WTC11 (cell line): ENCODE results near the gene WNT11. TPM values are rescaled to one million over a fixed set of nuclear protein-coding genes. Genes with fewer than 3 reads are reported as not detected.

Source experiments
- ATAC-seq: fragments of 200-7000 bp; cut with Tn5 transposase; 2 replicates; pipeline ENCODE4 v1.10.0; 2021; ENCODE audit warnings: mild to moderate bottlenecking, moderate library complexity
- CTCF ChIA-PET: fragments of 300-600 bp; sonication (Branson Sonifier 250); formaldehyde crosslinking; loops from one replicate; lab custom pipeline; 2021; ENCODE audit warnings: antibody characterized with exemption; lab: Charles Lee
- POLR2A ChIA-PET: fragments of 350-600 bp; sonication (Branson Sonifier 250); formaldehyde crosslinking; loops from one replicate; lab custom pipeline; 2021; ENCODE audit warnings: antibody characterized with exemption; lab: Charles Lee
- DNase-seq: peaks from one replicate; pipeline ENCODE4 v3.0.0; 2021; ENCODE audit warnings: low spot score
- H3K27ac Mint-ChIP-seq: 2 replicates; pipeline ENCODE4 v1.8.0; 2021; ENCODE audit warnings: mixed read lengths
- H3K27me3 Mint-ChIP-seq: 2 replicates; pipeline ENCODE4 v1.8.0; 2021; ENCODE audit warnings: low read depth, mild to moderate bottlenecking, moderate library complexity, mixed read lengths
- H3K36me3 Mint-ChIP-seq: 2 replicates; pipeline ENCODE4 v1.8.0; 2021; ENCODE audit warnings: mixed read lengths
- H3K4me1 Mint-ChIP-seq: 2 replicates; pipeline ENCODE4 v1.8.0; 2022; ENCODE audit warnings: mixed read lengths
- H3K4me3 Mint-ChIP-seq: 2 replicates; pipeline ENCODE4 v1.8.0; 2021; ENCODE audit warnings: mild to moderate bottlenecking, moderate library complexity, mixed read lengths
- H3K9me3 Mint-ChIP-seq: 2 replicates; pipeline ENCODE4 v1.8.0; 2021; ENCODE audit warnings: mixed read lengths
- CREM ChIP-seq: sonication (generic); formaldehyde crosslinking; IDR thresholded peaks from 2 replicates; pipeline ENCODE4 v1.8.1; 2022; ENCODE audit warnings: mild to moderate bottlenecking, missing genetic modification reagents, moderate library complexity
- FOXP1 ChIP-seq: sonication (generic); formaldehyde crosslinking; IDR thresholded peaks from 2 replicates; pipeline ENCODE4 v1.8.0; 2022; ENCODE audit warnings: missing genetic modification reagents, mild to moderate bottlenecking, moderate library complexity, borderline replicate concordance
- GABPB1 ChIP-seq: sonication (generic); formaldehyde crosslinking; IDR thresholded peaks from 2 replicates; pipeline ENCODE4 v1.8.1; 2023; ENCODE audit warnings: mild to moderate bottlenecking, missing genetic modification reagents
- JUN ChIP-seq: sonication (generic); formaldehyde crosslinking; IDR thresholded peaks from 2 replicates; pipeline ENCODE4 v1.8.0; 2023; ENCODE audit warnings: mild to moderate bottlenecking, missing genetic modification reagents
- KAT7 ChIP-seq: sonication (generic); formaldehyde crosslinking; IDR thresholded peaks from 2 replicates; pipeline ENCODE4 v1.8.1; 2023; ENCODE audit warnings: missing genetic modification reagents, mild to moderate bottlenecking, borderline replicate concordance
- RORB ChIP-seq: fragments of 250-450 bp; sonication (Bioruptor Pico); IDR thresholded peaks from 2 replicates; pipeline ENCODE4 v1.9.0; 2021; ENCODE audit warnings: mild to moderate bottlenecking
- SOX15 ChIP-seq: fragments of 250-450 bp; sonication (Bioruptor Pico); IDR thresholded peaks from 2 replicates; pipeline ENCODE4 v1.9.0; 2021; ENCODE audit warnings: mild to moderate bottlenecking
- TEAD4 ChIP-seq: sonication (generic); formaldehyde crosslinking; IDR thresholded peaks from 2 replicates; pipeline ENCODE4 v1.8.0; 2022; ENCODE audit warnings: mild to moderate bottlenecking, missing genetic modification reagents
- ZNF138 ChIP-seq: sonication (generic); formaldehyde crosslinking; conservative IDR thresholded peaks from 2 replicates; pipeline ENCODE4 v1.8.1; 2022; ENCODE audit warnings: mild to moderate bottlenecking, moderate library complexity, missing genetic modification reagents
- ZNF219 ChIP-seq: sonication (generic); formaldehyde crosslinking; IDR thresholded peaks from 2 replicates; pipeline ENCODE4 v1.8.0; 2023; ENCODE audit warnings: missing genetic modification reagents, mild to moderate bottlenecking, borderline replicate concordance
- ZNF416 ChIP-seq: fragments of 250-450 bp; sonication (Bioruptor Pico); IDR thresholded peaks from 2 replicates; pipeline ENCODE4 v1.9.0; 2021; ENCODE audit warnings: mild to moderate bottlenecking, inconsistent platforms
- ZNF671 ChIP-seq: fragments of 250-450 bp; sonication (Bioruptor Pico); IDR thresholded peaks from 2 replicates; pipeline ENCODE4 v1.8.0; 2021; ENCODE audit warnings: mild to moderate bottlenecking
- total RNA-seq: library from RNA; stranded (reverse); gene quantifications from 3 replicates; pipeline ENCODE4 v1.2.3, GENCODE V29; 2021
- TF ChIP-seq, protein P1 (sequence below): sonication (generic); formaldehyde crosslinking; IDR thresholded peaks from 2 replicates; pipeline ENCODE4 v1.8.0; 2023; ENCODE audit warnings: mild to moderate bottlenecking, missing genetic modification reagents
- TF ChIP-seq, protein P2 (sequence below): fragments of 250-450 bp; sonication (Bioruptor Pico); IDR thresholded peaks from 2 replicates; pipeline ENCODE4 v1.9.0; 2021; ENCODE audit warnings: mild to moderate bottlenecking
- TF ChIP-seq, protein P3 (sequence below): sonication (generic); formaldehyde crosslinking; IDR thresholded peaks from 2 replicates; pipeline ENCODE4 v1.8.1; 2023; ENCODE audit warnings: mild to moderate bottlenecking, missing genetic modification reagents
- TF ChIP-seq, protein P4 (sequence below): sonication (generic); formaldehyde crosslinking; IDR thresholded peaks from 2 replicates; pipeline ENCODE4 v1.8.0; 2022; ENCODE audit warnings: mild to moderate bottlenecking, missing genetic modification reagents
- TF ChIP-seq, protein P5 (sequence below): sonication (generic); formaldehyde crosslinking; IDR thresholded peaks from 2 replicates; pipeline ENCODE4 v1.8.0; 2022; ENCODE audit warnings: mild to moderate bottlenecking, missing genetic modification reagents
- TF ChIP-seq, protein P6 (sequence below): sonication (generic); formaldehyde crosslinking; IDR thresholded peaks from 2 replicates; pipeline ENCODE4 v1.8.1; 2022; ENCODE audit warnings: mild to moderate bottlenecking, moderate library complexity, missing genetic modification reagents
- TF ChIP-seq, protein P7 (sequence below): fragments of 250-450 bp; sonication (Bioruptor Pico); IDR thresholded peaks from 2 replicates; pipeline ENCODE4 v1.9.0; 2021; ENCODE audit warnings: moderate library complexity, mild to moderate bottlenecking, inconsistent platforms, borderline replicate concordance

The WNT11 gene
- total RNA-seq, 1 experiment from 2014 or later: 0.79 TPM

DNA sequence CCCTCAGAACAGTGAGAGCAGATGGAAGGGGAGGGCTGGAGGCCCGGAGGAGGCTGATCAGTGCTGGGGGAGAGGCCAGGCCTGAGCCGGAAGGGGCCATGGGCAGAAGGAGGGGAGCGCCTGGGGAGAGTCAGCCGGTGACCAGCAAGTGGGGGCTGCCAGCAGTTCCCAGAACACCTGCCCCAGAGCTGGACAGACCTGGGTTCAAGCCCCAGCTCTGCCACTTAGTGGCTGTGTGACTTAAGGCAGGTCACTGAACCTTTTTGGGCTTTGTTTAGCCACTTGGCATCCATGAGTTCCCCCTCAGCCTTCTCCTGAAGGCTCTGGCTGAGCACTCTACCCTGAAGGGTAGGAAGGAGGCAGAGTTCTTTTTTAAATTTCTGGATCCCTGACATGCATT lies 17.4 kb downstream of the WNT11 start (continued):
- TF ChIP-seq, protein P1, sequence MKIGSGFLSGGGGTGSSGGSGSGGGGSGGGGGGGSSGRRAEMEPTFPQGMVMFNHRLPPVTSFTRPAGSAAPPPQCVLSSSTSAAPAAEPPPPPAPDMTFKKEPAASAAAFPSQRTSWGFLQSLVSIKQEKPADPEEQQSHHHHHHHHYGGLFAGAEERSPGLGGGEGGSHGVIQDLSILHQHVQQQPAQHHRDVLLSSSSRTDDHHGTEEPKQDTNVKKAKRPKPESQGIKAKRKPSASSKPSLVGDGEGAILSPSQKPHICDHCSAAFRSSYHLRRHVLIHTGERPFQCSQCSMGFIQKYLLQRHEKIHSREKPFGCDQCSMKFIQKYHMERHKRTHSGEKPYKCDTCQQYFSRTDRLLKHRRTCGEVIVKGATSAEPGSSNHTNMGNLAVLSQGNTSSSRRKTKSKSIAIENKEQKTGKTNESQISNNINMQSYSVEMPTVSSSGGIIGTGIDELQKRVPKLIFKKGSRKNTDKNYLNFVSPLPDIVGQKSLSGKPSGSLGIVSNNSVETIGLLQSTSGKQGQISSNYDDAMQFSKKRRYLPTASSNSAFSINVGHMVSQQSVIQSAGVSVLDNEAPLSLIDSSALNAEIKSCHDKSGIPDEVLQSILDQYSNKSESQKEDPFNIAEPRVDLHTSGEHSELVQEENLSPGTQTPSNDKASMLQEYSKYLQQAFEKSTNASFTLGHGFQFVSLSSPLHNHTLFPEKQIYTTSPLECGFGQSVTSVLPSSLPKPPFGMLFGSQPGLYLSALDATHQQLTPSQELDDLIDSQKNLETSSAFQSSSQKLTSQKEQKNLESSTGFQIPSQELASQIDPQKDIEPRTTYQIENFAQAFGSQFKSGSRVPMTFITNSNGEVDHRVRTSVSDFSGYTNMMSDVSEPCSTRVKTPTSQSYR (CRISPR knock-in tag): no peak
- TF ChIP-seq, protein P2, sequence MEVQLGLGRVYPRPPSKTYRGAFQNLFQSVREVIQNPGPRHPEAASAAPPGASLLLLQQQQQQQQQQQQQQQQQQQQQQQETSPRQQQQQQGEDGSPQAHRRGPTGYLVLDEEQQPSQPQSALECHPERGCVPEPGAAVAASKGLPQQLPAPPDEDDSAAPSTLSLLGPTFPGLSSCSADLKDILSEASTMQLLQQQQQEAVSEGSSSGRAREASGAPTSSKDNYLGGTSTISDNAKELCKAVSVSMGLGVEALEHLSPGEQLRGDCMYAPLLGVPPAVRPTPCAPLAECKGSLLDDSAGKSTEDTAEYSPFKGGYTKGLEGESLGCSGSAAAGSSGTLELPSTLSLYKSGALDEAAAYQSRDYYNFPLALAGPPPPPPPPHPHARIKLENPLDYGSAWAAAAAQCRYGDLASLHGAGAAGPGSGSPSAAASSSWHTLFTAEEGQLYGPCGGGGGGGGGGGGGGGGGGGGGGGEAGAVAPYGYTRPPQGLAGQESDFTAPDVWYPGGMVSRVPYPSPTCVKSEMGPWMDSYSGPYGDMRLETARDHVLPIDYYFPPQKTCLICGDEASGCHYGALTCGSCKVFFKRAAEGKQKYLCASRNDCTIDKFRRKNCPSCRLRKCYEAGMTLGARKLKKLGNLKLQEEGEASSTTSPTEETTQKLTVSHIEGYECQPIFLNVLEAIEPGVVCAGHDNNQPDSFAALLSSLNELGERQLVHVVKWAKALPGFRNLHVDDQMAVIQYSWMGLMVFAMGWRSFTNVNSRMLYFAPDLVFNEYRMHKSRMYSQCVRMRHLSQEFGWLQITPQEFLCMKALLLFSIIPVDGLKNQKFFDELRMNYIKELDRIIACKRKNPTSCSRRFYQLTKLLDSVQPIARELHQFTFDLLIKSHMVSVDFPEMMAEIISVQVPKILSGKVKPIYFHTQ (CRISPR knock-in tag): no peak
- TF ChIP-seq ZNF219 (CRISPR knock-in tag) (no peak), ZNF671 (CRISPR knock-in tag) (no peak), KAT7 (CRISPR knock-in tag) (no peak), GABPB1 (no peak), SOX15 (CRISPR knock-in tag) (no peak), JUN (no peak), TEAD4 (CRISPR knock-in tag) (no peak)
- TF ChIP-seq, protein P3, sequence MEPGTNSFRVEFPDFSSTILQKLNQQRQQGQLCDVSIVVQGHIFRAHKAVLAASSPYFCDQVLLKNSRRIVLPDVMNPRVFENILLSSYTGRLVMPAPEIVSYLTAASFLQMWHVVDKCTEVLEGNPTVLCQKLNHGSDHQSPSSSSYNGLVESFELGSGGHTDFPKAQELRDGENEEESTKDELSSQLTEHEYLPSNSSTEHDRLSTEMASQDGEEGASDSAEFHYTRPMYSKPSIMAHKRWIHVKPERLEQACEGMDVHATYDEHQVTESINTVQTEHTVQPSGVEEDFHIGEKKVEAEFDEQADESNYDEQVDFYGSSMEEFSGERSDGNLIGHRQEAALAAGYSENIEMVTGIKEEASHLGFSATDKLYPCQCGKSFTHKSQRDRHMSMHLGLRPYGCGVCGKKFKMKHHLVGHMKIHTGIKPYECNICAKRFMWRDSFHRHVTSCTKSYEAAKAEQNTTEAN: no peak
- TF ChIP-seq, protein P4, sequence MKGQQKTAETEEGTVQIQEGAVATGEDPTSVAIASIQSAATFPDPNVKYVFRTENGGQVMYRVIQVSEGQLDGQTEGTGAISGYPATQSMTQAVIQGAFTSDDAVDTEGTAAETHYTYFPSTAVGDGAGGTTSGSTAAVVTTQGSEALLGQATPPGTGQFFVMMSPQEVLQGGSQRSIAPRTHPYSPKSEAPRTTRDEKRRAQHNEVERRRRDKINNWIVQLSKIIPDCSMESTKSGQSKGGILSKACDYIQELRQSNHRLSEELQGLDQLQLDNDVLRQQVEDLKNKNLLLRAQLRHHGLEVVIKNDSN (CRISPR knock-in tag): no peak

DNA sequence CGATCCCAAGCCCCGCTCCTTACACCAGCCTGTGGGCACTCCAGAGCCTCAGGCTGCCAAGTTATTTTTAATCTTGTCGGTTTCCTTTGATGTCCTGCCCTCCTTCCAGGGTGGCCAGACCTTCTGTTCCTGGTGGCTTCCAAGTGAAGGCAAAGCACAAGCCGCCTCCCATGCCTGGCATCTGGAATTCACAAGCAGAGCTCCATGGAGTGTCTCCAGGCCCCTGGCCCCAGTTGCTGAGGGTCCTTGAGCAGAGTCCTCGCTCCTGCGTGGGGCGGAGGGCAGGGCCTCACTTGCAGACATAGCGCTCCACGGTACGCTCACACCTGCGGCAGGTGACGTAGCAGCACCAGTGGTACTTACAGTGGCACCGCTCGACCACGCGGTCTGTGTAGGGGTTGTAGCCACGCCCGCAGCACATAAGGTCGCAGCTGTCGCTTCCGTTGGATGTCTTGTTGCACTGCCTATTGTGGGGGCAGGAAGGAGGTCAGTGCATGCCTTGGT lies 19.5 kb downstream of the WNT11 start:
- H3K4me1 Mint-ChIP-seq: 0 out of 2 replicates have a peak, but pooled peaks cover 4% of the 10 kb centered on the region
- no peak overlapping the region for H3K27ac Mint-ChIP-seq
- POLR2A ChIA-PET: no interaction called here
- no peaks in the 10 kb centered on the region for H3K36me3 Mint-ChIP-seq
- no peak overlapping the region for H3K4me3 Mint-ChIP-seq
- no peak for DNase-seq
- no peak for ATAC-seq
- no peaks in the 10 kb centered on the region for H3K9me3 Mint-ChIP-seq
- no peak for TF ChIP-seq ZNF416 (CRISPR knock-in tag)
- TF ChIP-seq RORB: no peak
- TF ChIP-seq ZNF138 (CRISPR knock-in tag): no peak
- CTCF ChIA-PET: interaction anchor here (0.8 to 6.1 kb wide), 5 partner anchors 21 to 907 kb away, joined by 3 to 48 read pairs (median 3); partner anchors contain the start of gene WNT11
- H3K27me3 Mint-ChIP-seq: no peaks in the 10 kb centered on the region; the same call in 1 of the 2 replicates

DNA sequence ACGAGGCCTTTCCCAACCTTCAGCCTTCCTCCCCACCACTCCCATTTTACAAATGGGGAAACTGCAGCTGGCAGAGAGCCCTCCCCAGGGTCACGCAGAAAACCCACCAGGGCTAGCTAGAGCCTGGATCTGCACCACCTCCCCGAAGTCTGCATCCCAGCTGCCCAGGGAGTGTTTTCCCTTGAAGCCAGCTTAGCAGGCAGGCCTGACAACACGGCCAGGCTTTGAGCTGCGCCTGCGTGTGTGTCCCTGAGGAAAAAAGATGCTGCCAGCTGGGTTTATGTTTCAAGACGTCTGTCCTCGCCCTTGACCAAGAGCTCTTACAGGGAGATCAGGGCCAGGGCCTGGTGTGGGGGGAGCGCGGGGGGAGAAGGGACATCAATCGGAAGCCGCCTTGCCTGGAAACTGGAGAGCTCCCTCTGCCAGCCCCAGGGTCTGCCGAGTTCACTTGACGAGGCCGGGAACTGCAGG lies 20.3 kb downstream of the WNT11 start:
- no peaks in the 10 kb centered on the region for H3K9me3 Mint-ChIP-seq
- ATAC-seq (no peak), DNase-seq (no peak)
- TF ChIP-seq, protein P5, sequence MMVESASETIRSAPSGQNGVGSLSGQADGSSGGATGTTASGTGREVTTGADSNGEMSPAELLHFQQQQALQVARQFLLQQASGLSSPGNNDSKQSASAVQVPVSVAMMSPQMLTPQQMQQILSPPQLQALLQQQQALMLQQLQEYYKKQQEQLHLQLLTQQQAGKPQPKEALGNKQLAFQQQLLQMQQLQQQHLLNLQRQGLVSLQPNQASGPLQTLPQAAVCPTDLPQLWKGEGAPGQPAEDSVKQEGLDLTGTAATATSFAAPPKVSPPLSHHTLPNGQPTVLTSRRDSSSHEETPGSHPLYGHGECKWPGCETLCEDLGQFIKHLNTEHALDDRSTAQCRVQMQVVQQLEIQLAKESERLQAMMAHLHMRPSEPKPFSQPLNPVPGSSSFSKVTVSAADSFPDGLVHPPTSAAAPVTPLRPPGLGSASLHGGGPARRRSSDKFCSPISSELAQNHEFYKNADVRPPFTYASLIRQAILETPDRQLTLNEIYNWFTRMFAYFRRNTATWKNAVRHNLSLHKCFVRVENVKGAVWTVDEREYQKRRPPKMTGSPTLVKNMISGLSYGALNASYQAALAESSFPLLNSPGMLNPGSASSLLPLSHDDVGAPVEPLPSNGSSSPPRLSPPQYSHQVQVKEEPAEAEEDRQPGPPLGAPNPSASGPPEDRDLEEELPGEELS (CRISPR knock-in tag): no peak
- no peak for TF ChIP-seq CREM (CRISPR knock-in tag)
- TF ChIP-seq FOXP1: no peak
- TF ChIP-seq, protein P6, sequence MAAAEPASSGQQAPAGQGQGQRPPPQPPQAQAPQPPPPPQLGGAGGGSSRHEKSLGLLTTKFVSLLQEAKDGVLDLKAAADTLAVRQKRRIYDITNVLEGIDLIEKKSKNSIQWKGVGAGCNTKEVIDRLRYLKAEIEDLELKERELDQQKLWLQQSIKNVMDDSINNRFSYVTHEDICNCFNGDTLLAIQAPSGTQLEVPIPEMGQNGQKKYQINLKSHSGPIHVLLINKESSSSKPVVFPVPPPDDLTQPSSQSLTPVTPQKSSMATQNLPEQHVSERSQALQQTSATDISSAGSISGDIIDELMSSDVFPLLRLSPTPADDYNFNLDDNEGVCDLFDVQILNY (CRISPR knock-in tag): no peak
- TF ChIP-seq, protein P7, sequence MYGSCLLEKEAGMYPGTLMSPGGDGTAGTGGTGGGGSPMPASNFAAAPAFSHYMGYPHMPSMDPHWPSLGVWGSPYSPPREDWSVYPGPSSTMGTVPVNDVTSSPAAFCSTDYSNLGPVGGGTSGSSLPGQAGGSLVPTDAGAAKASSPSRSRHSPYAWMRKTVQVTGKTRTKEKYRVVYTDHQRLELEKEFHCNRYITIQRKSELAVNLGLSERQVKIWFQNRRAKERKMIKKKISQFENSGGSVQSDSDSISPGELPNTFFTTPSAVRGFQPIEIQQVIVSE (CRISPR knock-in tag): no peak
- H3K27me3 Mint-ChIP-seq: no peaks in the 10 kb centered on the region
- H3K4me1 Mint-ChIP-seq: 0 out of 2 replicates have a peak, but pooled peaks cover 4% of the 10 kb centered on the region
- H3K36me3 Mint-ChIP-seq: no peaks in the 10 kb centered on the region
- no peak overlapping the region for H3K27ac Mint-ChIP-seq
- ChIA-PET CTCF (interaction anchor here (1.2 to 6.1 kb wide), 4 partner anchors 22 to 511 kb away, joined by 3 to 48 read pairs (median 12); partner anchors contain the start of gene WNT11), POLR2A (no interaction called here)
- no peak overlapping the region for H3K4me3 Mint-ChIP-seq
